Fibroblast of gingiva (primary cell): Measurements from ENCODE around the gene TPP2.
A peak's percentile ranks its signal among the peaks of the same experiment; 100 is the strongest.

Experiments
- DNase-seq: peaks from one replicate; pipeline ENCODE4 v3.0.0-alpha.2; 2011; ENCODE audit warnings: low read depth

TPP2 gene

GRCh38 chr13:102596147-102597028, at the start of gene TPP2:
TSS of gene TPP2 (plus strand) at chr13:102596986. CDS start at chr13:102597039, 53 bp downstream.
- peak; percentile 99 for DNase-seq

- no peak for DNase-seq
These were observed 48.0 kb upstream of the TPP2 start for GRCh38 chr13:102548811-102549210.

GRCh38 chr13:102550507-102550906, 46.3 kb upstream of the TPP2 start:
- no peak for DNase-seq

GRCh38 chr13:102555914-102556553, 40.8 kb upstream of the TPP2 start:
- peak; percentile 20 for DNase-seq

DNA sequence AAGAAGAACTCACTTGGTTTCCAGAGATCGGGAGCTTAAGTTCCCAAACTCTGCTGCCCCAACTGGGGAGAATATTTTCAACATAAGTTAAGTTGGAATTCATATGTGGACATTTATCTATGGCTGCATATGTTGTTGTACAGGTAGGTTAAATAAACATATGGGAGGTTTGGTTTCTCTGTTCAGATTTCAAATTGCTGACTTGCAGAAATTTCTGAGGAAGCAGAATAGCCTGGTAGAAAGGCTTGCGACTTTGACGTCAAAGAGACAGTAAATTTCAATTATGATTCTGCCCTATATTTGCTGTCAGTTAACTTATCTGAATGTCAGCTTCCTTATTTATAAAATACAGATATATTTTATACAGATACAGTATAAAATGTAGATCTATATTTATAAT, 40.0 kb upstream of the TPP2 start:
- DNase-seq, result no peak

DNA sequence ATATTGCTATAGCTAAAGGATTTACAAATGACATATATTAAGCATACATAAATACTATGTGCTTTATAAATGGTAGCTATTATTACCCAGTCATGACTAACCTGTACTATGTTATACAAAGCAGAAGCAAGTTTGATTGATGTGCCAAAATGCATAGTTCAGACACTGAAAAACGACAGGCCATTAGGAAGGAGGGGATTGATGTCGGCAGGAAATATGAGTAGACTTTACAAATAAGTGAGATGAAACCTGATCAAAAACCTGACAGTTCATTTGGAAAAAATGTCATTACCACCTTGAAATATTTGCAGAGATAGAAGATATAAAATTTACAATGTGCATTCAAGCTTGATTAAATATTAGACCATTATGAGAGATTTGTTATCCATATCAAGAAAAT, 38.8 kb upstream of the TPP2 start:
- DNase-seq, result no peak

DNA sequence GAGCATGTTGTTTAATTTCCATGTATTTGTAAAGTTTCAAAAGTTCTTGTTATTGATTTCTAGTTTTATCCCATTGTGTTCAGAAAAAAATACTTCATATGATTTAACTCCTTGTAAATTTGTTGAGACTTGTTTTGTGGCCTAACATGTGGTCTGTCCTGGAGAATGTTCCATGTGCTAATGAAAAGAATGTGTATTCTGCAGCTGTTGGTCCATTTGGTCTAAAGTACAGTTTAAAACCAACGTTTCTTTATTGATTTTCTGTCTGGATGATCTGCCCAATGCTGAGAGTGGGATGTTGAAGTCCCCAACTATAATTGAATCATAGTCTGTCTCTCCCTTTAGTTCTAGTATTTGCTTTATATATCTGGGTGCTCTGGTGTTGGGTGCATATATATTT, 34.9 kb upstream of the TPP2 start:
- DNase-seq, result no peak

DNA sequence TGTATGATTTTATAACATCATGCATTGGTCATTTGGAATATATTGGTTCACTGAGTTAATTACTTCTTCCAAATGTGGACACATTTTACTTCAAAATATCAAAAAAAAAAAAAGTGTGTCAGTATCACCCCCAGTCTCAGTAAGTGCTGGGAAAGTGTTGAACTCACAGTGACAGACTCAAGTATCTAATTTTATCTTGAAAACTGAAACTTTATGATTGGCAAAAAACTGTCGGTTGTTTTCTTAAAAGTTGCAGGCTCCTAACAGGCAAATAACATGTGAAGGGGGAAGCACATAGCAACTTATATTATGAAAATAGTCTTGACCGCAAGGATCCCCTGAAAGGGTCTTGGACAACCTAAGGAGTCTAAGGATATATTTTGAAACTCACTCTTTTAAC, 33.5 kb upstream of the TPP2 start:
- no peak for DNase-seq

DNA sequence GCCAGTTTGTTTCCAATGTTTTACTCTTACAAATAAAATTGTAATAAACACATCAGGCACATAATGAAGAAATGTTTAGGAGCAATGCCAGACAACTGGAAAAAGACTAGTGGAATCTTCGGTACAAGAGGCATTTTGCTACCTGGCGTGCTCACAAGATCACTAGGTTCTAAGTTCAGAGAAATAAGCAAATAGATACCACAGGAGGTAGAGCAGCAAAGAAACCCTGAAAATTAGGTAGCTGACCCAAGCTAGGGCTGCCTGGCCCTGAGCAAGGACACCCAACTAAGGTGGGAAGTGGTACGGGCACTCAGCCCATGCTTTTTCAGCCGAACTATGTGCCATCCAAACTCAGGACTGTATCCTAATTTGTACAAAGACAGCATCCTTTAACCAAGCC, 32.2 kb upstream of the TPP2 start:
- DNase-seq, result no peak

- DNase-seq, result no peak
These were observed 30.3 kb upstream of the TPP2 start for GRCh38 chr13:102566513-102566912.

GRCh38 chr13:102567857-102568256, 28.9 kb upstream of the TPP2 start:
- no peak for DNase-seq

DNA sequence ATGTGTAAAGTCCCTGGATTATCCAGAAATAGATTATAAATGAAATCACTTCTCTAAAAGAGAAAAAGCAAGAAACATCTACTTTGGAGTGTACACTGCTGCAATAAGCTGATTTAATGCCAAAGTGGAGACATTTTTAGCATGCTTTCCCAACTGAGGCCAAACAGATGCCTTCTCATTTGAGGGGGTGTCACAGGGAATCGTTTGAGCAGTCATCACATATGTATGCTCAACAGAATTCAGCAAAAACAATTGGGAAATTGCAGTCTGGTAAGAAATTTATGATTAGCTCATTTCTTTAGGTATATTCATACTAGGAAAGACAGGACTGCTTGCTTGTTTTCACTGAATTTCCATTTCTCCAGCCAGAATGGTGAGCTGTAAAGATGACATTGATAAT, 27.3 kb upstream of the TPP2 start:
- peak; percentile 42 for DNase-seq

DNA sequence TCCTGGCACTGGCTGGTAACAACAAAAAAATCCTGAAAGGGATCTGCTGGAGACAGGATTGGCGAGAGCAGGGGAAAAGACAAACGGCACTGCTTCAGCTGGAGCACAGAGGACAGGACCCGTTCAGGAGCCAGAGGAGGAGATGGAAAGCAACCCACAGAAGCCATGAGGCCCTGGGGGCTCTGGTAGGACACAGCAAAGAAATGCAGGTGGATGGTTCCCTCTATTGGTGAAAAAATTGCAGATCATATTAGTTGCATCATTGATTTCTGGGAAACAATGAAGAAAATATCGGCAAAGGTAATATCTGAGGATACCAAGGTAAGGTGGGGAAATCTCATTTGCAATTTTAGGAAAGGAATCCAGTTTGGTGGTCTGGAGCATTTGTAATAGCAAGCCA, 25.7 kb upstream of the TPP2 start:
- DNase-seq, result no peak

DNA sequence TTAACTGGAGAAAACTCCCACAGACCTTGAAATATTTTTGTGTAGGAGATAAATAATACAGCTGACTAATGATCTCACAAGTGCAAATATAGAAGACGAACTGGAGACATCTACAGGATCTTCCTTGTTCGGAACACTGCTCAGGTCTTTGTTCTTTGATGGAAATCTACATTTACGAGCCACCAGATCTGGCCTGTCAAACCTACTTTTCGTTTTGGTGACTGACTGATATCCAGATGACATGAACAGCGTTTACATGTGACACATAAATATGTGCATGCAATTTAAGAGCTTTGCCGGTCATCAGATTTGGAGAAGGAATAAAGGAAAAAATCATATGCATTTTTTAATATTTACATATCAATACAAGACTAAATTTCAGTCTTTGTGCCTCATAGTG, 24.5 kb upstream of the TPP2 start:
- DNase-seq, result no peak

DNA sequence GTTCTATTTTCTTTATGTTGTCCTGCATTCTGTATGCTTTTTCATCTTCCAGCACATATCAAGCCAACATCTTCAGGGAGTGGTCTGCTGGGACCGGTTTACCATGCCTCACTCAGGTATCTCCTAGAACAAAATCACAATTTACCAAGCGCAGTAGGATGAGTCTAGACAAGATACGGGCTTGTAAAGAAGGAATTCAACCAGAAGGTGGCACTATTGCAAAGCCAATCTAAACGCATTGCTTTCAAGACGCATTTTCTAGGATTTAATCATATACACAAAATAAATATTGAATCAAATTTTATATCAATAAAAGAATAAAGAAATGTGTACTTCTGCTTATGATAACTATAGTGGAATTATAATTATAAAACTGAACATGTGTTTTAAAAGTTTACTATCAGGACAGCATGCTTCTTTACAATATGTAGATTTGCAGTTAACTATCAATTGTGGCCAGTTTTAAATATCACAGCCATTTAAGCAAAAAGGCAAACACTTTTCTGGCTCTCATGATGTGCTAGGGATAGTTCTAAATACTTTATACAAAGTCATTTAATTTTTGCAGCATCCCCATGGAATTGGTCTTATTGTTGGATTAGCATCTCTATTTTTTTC, 16.1 kb upstream of the TPP2 start:
- peak; percentile 62 for DNase-seq

- DNase-seq, result no peak
These were observed 14.5 kb upstream of the TPP2 start for GRCh38 chr13:102582256-102582655.

- no peak for DNase-seq
These were observed 12.4 kb upstream of the TPP2 start for GRCh38 chr13:102584434-102584833.

- DNase-seq, result no peak
These were observed 10.2 kb upstream of the TPP2 start for GRCh38 chr13:102586615-102587014.

GRCh38 chr13:102587916-102588315, 8.9 kb upstream of the TPP2 start:
- no peak for DNase-seq

- peak; percentile 12 for DNase-seq
These were observed 7.4 kb upstream of the TPP2 start for GRCh38 chr13:102589301-102589822.

DNA sequence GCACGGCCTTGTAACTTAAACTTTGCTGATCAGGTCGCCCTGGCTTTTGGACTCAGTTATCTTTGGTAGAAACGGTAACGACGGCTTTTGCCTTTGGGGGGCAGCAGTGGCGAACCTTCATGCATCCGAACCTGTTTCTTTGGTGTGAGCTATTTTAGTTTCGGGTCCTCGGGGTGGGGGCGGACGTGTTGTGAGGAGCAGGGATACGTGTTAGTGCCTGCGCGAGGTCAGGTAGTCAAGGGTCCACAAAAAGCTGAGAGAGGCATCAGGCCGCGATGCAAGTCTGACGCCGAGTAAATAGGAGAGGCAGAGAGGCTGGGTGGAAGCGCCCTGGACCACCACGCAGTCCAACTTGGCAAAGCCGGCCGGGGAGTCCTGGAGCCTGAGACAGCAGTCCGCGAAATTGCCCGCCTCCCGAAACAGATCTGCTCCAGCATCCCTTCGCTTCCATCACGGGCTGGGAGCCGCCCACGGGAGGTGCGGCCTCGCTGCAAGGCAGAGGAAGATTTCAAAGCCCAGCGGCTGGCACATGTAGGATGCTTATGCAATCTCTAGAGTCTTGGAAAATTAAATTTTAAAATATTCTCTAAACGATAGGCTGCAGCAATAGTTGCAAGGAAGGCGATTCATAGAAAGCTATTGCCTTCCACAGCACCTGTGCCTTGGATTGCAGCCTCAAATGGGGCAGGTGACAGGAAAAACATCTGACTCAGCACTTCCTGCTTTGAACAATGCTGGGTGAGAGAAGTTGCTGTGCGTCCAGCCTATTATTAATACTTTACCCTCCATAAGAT, 4.6 kb upstream of the TPP2 start:
- DNase-seq, result peak; percentile 76

DNA sequence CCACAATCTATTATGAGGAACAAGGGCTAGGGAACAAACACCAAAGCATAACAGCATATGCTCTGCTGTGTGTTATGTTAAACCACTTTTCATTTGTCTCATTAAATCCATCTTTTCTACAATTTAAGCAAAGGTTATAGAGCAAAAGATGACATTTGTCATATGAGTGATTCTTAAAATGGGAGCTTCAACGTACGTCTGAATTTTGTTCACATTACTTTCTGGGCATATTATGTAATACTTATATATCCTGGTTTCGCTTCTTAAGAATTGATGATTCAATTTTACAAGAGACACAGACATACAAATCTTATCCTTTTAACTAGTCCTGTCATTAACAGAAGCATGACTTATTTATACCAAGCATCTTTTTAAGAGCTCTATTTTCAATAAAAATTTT, 3.3 kb upstream of the TPP2 start:
- no peak for DNase-seq
